ENCODE results near the gene NSFL1C. TPM values are rescaled to one million over a fixed set of nuclear protein-coding genes. Genes with fewer than 3 reads are reported as not detected.

The NSFL1C gene
- total and polyA plus RNA-seq, 9 of the 15 experiments (the other 6 are each of a cell fraction or from before 2014, with no cell fraction given), result 20.8 to 119 (median 47.0) TPM

- intact Hi-C loops (cut with micrococcal nuclease), result loop anchor here (10.0 kb wide), 1 partner anchor 191 kb away; no protein-coding TSS in a partner anchor
- no peak for ATAC-seq
- Histone ChIP-seq H3K4me1 (replicated peaks in 1 of 2; ENCODE audit: control insufficient read depth in 2 of 2, insufficient read depth in 2 of 2, low read length in 2 of 2) (no peaks in the 10 kb centered on the region), H3K9me3 (replicated peaks; ENCODE audit: control insufficient read depth, insufficient read depth, low read depth, low read length) (no peaks in the 10 kb centered on the region), H3K4me3 (no peak overlapping the region), H4K20me1 (replicated peaks; ENCODE audit: control insufficient read depth, insufficient read depth, low read length) (no peaks in the 10 kb centered on the region), H3K79me2 (ENCODE audit: control insufficient read depth, insufficient read depth, low read length) (no peaks in the 10 kb centered on the region), H2AFZ (ENCODE audit: low read depth, low read length) (no peak overlapping the region), H3K27me3 (ENCODE audit: control insufficient read depth in 2 of 2, insufficient read depth in 2 of 2, low read length in 2 of 2) (0 out of 5 replicates have a peak, but pooled peaks cover 0 to 6% of the 10 kb centered on the region in 2 experiments), H3K4me2 (ENCODE audit: insufficient read depth, low read length) (no peak overlapping the region), H3K36me3 (ENCODE audit: control insufficient read depth, insufficient read depth, low read length) (no peaks in the 10 kb centered on the region), H3K27ac (ENCODE audit: extremely low read depth, low read depth, low read length) (no peak overlapping the region), H3K9ac (ENCODE audit: insufficient read depth in 1 of 2, low read depth in 2 of 2, low read length in 2 of 2) (no peak overlapping the region), H3K9me1 (ENCODE audit: control insufficient read depth, insufficient read depth, low read length) (no peaks in the 10 kb centered on the region)
- no peak for FAIRE-seq
- DNase-seq (ENCODE audit: extremely low read depth in 1 of 4, low spot score in 3 of 4), result no peak
- WGBS (ENCODE audit: insufficient coverage, low coverage, missing lambda C conversion rate), result 0% methylated on average over 1 of the region's 3 CpGs
- no TSS peak for BruUV-seq (replicated peaks)
- in situ Hi-C loops (cut with MboI), result loop anchor here (25.0 kb wide), 1 partner anchor 257 kb away; no protein-coding TSS in a partner anchor
- ChIA-PET POLR2A (no interaction called here), CTCF (ENCODE audit: low intra/inter-chr PET ratio) (no interaction called here)
- TF ChIP-seq HINFP (tag; conservative IDR thresholded peaks at IDR 0.05; ENCODE audit: low read depth), result no peak
- no peak for TF ChIP-seq TAF9B (IDR thresholded peaks at IDR 0.05; ENCODE audit: partially characterized antibody)
- TF ChIP-seq KDM2B (CRISPR knock-in tag; IDR thresholded peaks at IDR 0.05), result no peak
- no peak for TF ChIP-seq ARNT (IDR thresholded peaks at IDR 0.05)
- TF ChIP-seq RBM17 (IDR thresholded peaks at IDR 0.05; ENCODE audit: borderline replicate concordance, low read depth, low read length), result no peak
- TF ChIP-seq ZNF134 (CRISPR knock-in tag; conservative IDR thresholded peaks at IDR 0.05), result no peak
- TF ChIP-seq ZNF764 (CRISPR knock-in tag; IDR thresholded peaks at IDR 0.05; ENCODE audit: low read depth), result no peak
- TF ChIP-seq CGGBP1 (CRISPR knock-in tag; IDR thresholded peaks at IDR 0.05), result no peak
- no peak for TF ChIP-seq TCF15 (CRISPR knock-in tag; IDR thresholded peaks at IDR 0.05)
- no peak for TF ChIP-seq NFRKB (IDR thresholded peaks at IDR 0.05; ENCODE audit: low read depth)
- TF ChIP-seq PCBP2 (IDR thresholded peaks at IDR 0.05; ENCODE audit: low read depth, low read length, poor library complexity, severe bottlenecking), result no peak
- TF ChIP-seq NUFIP1 (IDR thresholded peaks at IDR 0.05; ENCODE audit: partially characterized antibody), result no peak
- no peak for TF ChIP-seq NELFE (IDR thresholded peaks at IDR 0.05; ENCODE audit: insufficient read depth, insufficient read length)
- no peak for TF ChIP-seq MCM7 (IDR thresholded peaks at IDR 0.05)
- no peak for TF ChIP-seq LARP7 (IDR thresholded peaks at IDR 0.05)
- TF ChIP-seq FOXJ3 (CRISPR knock-in tag; IDR thresholded peaks at IDR 0.05), result no peak
Measured at GRCh38 chr20:1505361-1505760, 38.7 kb upstream of the NSFL1C start.
